Measurements from ENCODE around the gene IQGAP2.

DNA sequence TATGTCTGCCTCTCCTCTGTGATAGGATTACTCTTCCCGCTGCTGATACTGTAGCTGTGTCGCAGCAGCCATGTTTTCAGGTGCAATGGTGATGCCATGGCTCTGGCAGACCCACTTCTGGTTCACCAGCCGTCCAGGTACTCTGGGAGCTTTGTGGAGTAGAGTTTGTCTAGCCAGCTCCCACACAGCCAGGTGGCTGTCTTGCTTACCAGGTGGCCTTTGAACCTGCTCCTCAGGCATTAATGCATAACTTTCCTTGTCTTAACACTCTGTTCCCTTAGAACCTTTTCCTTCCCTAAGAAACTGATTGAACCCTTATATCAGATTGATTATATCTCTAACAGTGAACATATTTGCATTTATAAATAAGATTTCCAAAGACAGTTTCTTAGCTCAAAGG is 177.9 kb downstream of the IQGAP2 start:
- TF ChIP-seq, protein P1, sequence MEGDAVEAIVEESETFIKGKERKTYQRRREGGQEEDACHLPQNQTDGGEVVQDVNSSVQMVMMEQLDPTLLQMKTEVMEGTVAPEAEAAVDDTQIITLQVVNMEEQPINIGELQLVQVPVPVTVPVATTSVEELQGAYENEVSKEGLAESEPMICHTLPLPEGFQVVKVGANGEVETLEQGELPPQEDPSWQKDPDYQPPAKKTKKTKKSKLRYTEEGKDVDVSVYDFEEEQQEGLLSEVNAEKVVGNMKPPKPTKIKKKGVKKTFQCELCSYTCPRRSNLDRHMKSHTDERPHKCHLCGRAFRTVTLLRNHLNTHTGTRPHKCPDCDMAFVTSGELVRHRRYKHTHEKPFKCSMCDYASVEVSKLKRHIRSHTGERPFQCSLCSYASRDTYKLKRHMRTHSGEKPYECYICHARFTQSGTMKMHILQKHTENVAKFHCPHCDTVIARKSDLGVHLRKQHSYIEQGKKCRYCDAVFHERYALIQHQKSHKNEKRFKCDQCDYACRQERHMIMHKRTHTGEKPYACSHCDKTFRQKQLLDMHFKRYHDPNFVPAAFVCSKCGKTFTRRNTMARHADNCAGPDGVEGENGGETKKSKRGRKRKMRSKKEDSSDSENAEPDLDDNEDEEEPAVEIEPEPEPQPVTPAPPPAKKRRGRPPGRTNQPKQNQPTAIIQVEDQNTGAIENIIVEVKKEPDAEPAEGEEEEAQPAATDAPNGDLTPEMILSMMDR (IDR thresholded peaks at IDR 0.05): no peak
- TF ChIP-seq POLR2A (IDR thresholded peaks at IDR 0.05): no peak

All from right lobe of liver (tissue), 4 donors.